NCI-H1417 (cell line): ENCODE results near the gene IGSF8.

Source experiments
- DNase-seq, 3 experiments: peaks; one replicate each; lab custom pipeline; 2025; lab: John Stamatoyannopoulos, UW

Gene IGSF8

GRCh38 chr1:160087118-160087662 lies 11.2 kb downstream of the IGSF8 start:
- DNase-seq = no peak

- no peak for DNase-seq
Observed at GRCh38 chr1:160086456-160086892, 11.9 kb downstream of the IGSF8 start.

DNA sequence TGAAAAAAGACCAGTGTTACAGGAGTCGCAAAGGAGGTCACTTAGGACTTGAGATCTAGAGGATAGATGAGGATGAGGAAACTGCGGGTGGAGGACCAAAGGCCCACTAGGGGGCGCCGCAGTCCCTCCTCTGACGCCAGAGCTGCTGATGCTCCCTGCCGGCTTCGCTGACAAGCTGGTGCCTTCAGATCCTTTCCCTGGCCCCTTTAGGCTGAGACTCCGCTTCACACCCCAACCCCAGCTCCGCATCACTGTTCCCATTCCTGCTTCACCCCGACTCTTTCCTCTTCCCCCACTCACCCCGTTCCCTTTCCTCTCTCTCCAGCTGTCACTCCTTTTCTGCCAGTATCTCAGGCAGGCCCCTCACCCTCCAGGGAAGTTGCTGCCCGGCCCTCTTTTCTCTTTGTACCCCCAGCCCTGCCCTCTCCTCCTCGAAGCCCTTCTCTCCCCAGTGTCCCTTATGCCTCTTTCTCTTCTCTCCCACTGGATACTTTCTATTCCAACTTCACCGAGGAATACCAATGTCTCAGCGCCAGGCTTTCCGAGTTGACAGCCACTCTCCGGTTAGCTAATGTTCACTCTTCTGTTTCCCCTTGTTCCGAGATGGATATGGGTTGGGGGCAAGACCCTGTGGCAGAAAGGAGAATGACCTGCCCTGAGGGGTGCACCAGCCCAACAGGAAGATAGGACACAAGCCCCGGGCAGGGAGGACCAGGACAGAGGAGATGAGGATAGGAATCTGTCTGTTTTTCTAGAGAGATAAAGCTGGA lies 12.5 kb downstream of the IGSF8 start:
- peak; percentile 27 to 82 (median 59) for DNase-seq

DNA sequence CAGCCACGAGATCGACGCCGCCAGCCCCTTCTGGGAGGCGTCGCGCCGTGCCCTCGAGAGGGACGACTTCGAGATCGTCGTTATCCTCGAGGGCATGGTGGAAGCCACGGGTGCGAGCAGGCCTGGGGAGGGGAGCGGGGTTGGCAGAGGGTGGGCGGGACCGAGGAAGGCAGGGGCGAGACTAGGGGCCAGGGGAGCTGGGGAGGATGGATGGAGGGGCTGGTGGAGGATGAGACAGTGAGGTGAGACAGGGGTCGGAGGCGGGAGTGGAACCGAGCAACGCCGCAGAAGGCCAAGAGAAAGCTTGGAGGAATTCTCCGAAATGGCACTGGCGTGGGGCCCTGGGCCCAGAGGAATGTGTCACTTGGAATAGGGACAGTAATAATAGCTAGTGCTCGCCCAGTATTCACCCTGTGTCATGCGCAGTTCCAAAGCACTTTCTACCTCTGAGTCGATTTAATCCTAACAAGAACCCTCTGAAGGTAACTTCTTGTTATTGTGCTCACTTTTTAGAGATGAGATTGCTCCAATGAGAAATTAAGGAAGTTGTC lies 13.6 kb downstream of the IGSF8 start:
- DNase-seq = no peak

- peak in 1 of 3 experiments; percentile 93 for DNase-seq
Observed at GRCh38 chr1:160083968-160084770, 14.2 kb downstream of the IGSF8 start.

- no peak for DNase-seq
Observed at GRCh38 chr1:160082926-160083325, 15.5 kb downstream of the IGSF8 start.

- no peak for DNase-seq
Observed at GRCh38 chr1:160082487-160082886, 15.9 kb downstream of the IGSF8 start.

DNA sequence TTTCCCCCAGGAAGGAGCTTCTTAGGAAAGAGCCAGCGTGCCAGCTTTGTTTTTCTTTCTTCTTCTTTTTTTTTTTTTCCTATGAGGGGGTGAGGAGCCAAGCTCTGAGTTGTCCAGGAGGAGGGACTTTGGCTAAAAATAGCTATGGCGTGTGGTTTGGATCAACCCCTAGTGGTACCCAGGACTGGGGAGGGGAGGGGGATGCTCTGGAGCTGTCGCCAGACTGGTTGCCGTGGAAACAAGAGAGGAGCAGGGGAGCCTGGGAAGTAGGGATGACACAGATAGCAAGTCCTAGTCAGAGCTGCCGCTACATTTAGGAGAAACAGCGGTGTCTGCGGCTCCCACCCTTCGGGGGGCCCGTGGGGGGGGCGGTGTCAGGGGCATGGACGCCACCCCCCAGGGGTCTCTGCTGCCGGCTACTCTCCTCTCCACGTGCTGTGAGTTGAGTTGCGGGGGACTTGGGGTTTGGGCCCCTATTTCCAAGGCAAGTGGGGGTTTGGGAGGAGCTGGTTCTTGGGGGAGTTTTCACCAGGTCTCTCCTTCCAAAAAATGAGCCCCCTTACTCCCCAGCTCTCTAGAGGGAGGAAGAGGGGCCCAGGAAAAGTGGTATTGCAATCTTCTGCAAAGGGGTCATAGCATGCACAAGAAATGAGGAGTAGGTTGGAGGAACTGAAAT lies 17.0 kb downstream of the IGSF8 start, which contains the start of gene KCNJ9:
Gene KCNJ9, plus strand, starts transcription at position 278 of the 676 bp plus-strand sequence. CDS start 2,493 bp downstream, outside the sequence.
- DNase-seq = peak in 2 of 3 experiments; percentile 45 to 81

DNA sequence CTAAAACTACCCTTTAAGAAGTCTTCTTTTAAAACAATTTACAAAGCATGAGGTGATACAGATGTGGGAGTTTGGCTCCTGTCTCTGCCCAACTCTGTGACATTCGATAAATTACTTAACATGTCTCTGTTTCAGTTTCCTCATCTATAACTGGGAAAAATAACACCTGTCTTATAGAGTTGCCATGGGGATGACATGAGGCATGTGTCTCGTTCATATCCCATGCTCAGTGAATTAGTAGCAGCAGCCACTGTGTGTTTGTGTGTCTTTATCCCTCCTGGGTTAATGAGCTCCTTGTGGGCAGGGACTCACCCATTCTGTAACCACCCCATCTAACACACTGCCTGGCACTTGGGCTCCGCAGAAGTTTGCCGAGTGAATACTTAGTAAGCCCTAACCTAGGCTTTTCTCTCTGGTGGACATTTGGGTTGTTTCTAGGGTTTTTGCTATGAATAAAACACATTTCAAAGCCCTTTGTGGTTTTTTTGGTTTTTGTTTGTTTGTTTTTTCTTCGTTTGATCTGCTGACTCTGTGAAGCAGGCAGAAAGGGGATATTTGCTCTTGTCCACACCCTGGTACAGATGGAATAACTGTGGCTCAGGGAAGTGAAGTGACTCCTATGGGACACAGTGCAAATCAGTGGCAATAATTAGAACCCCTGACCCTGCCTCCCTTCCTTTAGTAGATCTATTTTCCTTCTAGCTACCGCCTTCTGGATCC lies 17.9 kb downstream of the IGSF8 start:
- DNase-seq = peak in 1 of 3 experiments; percentile 59

GRCh38 chr1:160079448-160079847 lies 19.0 kb downstream of the IGSF8 start:
- no peak for DNase-seq

DNA sequence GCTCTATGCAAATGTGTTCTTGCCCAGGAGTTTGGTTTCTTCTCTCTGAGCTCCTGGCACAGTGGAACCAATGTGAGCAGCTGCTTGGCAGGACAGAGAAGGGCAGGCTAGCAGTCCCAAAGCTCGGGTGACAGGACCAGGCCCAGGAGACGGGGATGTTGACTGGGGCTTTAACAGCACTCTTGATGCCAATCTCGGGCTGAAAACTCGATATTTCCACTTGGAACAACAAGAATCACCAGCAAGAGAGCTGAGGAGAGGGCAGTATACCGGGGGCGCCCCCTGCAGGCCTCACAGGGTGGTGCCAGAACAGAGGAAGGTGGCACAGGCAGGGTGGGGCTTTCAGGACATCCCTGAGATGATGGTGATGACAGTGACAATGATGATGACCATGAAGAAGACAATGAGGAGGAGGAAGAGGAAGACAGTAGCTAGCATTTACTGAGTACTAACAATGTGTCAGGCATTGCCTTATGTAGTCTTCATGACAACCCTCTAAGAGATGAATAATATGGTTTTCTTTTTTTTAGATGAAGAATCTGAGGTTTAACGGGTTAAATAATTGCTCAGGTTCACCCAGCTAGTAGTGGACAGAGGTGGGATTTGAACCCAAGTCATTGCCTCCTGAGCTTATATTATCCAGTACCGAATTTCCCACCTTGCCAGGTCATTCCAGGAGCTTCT lies 19.8 kb downstream of the IGSF8 start:
- DNase-seq = peak in 2 of 3 experiments; percentile 30 to 43

DNA sequence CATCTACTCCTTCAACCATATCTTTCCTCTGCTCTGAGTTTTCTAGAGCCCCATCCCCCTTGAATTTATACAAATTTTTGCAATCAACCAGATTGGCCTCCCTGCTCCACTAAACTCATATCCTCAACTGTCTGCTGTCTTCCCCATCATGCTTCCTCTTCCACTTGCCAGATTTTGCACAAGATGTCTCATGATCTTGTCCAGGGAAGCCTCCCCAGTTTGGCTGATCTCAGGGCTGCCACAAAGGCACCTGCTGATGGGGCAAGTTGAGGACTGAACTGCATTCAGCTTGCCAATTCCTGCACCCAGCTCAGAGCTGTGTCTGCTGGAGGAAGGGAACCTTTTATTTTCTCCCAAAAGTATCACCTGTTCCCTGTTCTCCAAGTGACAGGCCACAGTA lies 20.9 kb downstream of the IGSF8 start:
- DNase-seq = no peak

DNA sequence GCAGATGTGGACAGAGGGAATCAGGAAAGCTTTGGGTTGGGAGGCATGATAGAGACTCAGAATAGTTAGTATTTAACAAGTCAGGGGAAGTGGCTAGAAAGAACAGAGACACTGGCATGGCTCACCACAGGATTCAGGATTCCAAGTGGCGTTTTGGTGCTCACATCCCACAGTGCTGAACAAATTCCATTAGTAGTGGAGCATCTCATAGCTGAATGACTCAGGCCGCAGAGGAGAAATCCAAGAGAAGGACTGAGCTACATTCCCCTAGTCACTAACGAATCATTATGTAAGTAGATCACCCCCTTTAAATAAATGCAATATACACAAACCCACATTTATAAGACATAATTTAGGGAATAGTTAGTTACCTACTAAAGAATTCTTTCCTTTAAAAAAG lies 22.1 kb downstream of the IGSF8 start:
- no peak for DNase-seq

GRCh38 chr1:160075836-160076235 lies 22.6 kb downstream of the IGSF8 start:
- DNase-seq = no peak

GRCh38 chr1:160074865-160075264 lies 23.6 kb downstream of the IGSF8 start:
- DNase-seq = no peak

DNA sequence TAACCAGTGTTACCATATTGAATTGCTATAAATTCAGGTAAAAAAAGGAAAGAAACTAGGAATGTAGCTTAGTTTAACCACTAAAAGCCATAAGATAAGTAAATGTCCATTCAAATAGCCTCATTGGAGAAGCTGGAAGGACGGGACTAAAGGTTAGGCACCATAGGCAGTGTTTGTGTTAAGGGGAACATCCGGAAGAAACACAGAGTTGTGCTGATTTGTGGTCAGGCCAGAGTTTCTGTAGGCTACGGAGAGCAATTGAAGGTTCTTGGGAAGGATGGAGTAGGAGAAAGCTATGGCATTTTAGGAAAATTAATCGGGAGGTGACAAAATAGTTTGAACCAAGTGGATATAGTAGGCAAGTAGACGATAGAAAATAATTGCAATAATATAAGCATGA lies 27.1 kb downstream of the IGSF8 start:
- no peak for DNase-seq

DNA sequence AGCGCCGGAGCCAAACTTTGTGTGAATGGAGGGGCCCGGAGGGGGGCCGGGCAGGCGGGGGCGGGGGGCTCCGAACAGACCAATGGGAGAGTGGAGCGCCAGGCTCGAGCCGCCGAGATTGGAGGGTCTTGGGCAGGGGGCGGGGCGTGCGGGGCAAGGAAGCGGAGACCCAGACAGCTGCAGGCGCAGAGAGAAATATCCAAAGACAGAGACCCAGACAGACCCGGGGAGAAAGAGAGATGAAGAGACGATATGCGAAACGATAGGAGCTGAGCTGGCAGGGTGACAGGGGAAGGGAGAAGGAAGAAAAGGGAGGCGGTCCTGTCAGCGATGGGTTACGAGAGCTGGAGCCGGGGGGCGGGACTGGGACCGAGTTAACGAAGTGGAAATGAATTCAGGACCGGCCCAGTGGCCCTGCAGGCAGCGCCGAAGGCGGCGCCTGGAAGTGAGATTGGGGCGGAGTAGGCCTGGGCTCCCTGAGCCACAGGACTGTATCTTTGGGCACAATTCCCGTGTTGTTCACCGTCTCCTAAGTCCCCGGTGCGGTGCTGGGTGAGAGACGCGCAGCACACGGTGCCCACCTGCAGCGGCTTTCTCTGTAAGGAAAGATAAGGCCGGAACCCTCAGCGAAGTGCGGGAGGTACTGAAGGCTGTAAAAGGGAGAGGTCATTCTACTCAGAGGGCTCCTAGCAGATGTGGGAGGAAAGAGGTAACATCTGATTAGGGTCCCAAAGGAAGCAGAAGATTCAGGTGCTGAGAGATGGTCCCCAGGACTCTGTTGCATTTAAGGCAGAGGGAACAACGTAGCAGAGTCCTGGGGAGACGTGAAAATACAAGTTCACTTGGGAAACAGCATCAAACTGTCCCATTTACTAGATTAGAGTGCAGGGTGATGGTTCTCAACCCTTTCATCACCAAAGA lies 27.9 kb downstream of the IGSF8 start:
- DNase-seq = peak; percentile 69 to 79 (median 78)

- peak in 1 of 3 experiments; percentile 29 for DNase-seq
Observed at GRCh38 chr1:160069460-160070231, 28.8 kb downstream of the IGSF8 start, which contains the start of gene KCNJ10. Gene KCNJ10 (minus strand): TSS chr1:160070160. CDS start chr1:160042532, 27,628 bp downstream.
